Adrenal gland (tissue), 5 donors: ENCODE measurements around the gene CACNA1I.

ENCODE experiments used
- CTCF ChIP-seq, 6 experiments: fragments of 450-650 bp in 4 of 6; fragments of 200-600 bp in 2 of 6; sonication (generic) in 1 of 6; IDR thresholded peaks; 1 replicate in 5 of 6; 2 replicates in 1 of 6; pipeline versions ENCODE4 v1.5.1 to v1.8.0; 2016 to 2021; ENCODE audit warnings: antibody characterized with exemption in 6 of 6, mild to moderate bottlenecking in 2 of 6, moderate library complexity in 1 of 6
- POLR2A ChIP-seq, 2 donors: fragments of 450-650 bp; IDR thresholded peaks; one replicate each; pipeline ENCODE4 v1.6.1; 2017; ENCODE audit warnings: antibody characterized with exemption in 2 of 2, mild to moderate bottlenecking in 2 of 2, moderate library complexity in 1 of 2
- donor health status: DM: no; HTN: no; CAD: no.

GRCh38 chr22:39527481-39527961, 43.0 kb upstream of the CACNA1I start:
- TF ChIP-seq CTCF (IDR thresholded peaks at IDR 0.05) (no peak), POLR2A (IDR thresholded peaks at IDR 0.05) (no peak)
